ENCODE measurements around the gene CCDC34.

Gene CCDC34

DNA sequence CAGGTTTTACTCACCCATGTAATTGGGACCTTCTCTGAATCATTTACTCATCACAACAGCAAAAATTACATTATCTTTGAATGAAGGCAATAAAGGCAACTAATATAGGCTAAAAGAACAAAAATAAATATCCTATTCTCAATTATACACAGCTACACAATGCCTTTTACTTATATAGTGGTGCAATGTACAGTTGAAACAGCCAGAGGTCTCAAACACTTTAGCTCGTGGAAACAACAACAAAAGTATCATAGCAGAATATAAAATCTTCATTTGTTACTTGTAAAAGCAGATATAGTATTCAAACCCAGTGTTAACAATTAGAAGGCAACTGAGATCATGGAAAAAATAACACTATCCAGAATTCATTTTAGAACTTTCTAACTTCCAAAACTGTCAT is 20.6 kb upstream of the CCDC34 start:
- no peak overlapping the region for H3K27ac ChIP-seq (replicated peaks)
- DNase-seq (ENCODE audit: low read depth in 1 of 2, low spot score in 1 of 2) = no peak
- no peaks in the 10 kb centered on the region for H3K27me3 ChIP-seq (ENCODE audit: insufficient read depth, poor library complexity, severe bottlenecking)
- no peak overlapping the region for H3K4me3 ChIP-seq (replicated peaks; ENCODE audit: insufficient read depth, low read length)
- TF ChIP-seq GABPA (IDR thresholded peaks at IDR 0.05; ENCODE audit: low read depth) = no peak
- TF ChIP-seq SPI1 (IDR thresholded peaks at IDR 0.05; ENCODE audit: borderline replicate concordance, low read depth) = no peak
- TF ChIP-seq, protein P1, sequence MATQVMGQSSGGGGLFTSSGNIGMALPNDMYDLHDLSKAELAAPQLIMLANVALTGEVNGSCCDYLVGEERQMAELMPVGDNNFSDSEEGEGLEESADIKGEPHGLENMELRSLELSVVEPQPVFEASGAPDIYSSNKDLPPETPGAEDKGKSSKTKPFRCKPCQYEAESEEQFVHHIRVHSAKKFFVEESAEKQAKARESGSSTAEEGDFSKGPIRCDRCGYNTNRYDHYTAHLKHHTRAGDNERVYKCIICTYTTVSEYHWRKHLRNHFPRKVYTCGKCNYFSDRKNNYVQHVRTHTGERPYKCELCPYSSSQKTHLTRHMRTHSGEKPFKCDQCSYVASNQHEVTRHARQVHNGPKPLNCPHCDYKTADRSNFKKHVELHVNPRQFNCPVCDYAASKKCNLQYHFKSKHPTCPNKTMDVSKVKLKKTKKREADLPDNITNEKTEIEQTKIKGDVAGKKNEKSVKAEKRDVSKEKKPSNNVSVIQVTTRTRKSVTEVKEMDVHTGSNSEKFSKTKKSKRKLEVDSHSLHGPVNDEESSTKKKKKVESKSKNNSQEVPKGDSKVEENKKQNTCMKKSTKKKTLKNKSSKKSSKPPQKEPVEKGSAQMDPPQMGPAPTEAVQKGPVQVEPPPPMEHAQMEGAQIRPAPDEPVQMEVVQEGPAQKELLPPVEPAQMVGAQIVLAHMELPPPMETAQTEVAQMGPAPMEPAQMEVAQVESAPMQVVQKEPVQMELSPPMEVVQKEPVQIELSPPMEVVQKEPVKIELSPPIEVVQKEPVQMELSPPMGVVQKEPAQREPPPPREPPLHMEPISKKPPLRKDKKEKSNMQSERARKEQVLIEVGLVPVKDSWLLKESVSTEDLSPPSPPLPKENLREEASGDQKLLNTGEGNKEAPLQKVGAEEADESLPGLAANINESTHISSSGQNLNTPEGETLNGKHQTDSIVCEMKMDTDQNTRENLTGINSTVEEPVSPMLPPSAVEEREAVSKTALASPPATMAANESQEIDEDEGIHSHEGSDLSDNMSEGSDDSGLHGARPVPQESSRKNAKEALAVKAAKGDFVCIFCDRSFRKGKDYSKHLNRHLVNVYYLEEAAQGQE (IDR thresholded peaks at IDR 0.05; ENCODE audit: insufficient replicate concordance, low read depth) = no peak

DNA sequence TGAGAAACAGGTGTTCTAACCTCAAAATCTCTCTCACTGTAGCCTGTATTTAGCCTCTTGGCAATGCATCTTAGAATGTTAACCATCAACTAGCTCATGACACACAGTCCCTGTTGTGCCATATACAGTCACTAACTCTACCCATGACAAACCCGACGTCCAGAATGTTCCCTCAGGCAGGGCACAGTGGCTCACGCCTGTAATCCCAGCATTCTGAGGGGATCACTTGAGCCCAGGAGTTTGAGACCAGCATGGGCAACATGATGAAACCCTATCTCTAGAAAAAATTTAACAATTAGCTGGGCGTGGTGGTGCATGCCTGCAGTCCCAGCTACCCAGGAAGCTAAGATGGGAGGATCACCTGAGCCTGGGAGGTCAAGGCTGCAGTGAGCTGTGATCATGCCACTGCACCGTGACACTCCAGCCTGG is 18.2 kb upstream of the CCDC34 start:
- no peak for DNase-seq (ENCODE audit: low read depth in 1 of 2, low spot score in 1 of 2)
- H3K27ac ChIP-seq (replicated peaks) = no peak overlapping the region
- no peaks in the 10 kb centered on the region for H3K27me3 ChIP-seq (ENCODE audit: insufficient read depth, poor library complexity, severe bottlenecking)
- H3K4me3 ChIP-seq (replicated peaks; ENCODE audit: insufficient read depth, low read length) = no peak overlapping the region
- TF ChIP-seq POLR2AphosphoS5 (IDR thresholded peaks at IDR 0.05; ENCODE audit: low read depth) (no peak), GABPA (IDR thresholded peaks at IDR 0.05; ENCODE audit: low read depth) (no peak), SPI1 (IDR thresholded peaks at IDR 0.05; ENCODE audit: borderline replicate concordance, low read depth) (no peak)
- TF ChIP-seq, protein P2, sequence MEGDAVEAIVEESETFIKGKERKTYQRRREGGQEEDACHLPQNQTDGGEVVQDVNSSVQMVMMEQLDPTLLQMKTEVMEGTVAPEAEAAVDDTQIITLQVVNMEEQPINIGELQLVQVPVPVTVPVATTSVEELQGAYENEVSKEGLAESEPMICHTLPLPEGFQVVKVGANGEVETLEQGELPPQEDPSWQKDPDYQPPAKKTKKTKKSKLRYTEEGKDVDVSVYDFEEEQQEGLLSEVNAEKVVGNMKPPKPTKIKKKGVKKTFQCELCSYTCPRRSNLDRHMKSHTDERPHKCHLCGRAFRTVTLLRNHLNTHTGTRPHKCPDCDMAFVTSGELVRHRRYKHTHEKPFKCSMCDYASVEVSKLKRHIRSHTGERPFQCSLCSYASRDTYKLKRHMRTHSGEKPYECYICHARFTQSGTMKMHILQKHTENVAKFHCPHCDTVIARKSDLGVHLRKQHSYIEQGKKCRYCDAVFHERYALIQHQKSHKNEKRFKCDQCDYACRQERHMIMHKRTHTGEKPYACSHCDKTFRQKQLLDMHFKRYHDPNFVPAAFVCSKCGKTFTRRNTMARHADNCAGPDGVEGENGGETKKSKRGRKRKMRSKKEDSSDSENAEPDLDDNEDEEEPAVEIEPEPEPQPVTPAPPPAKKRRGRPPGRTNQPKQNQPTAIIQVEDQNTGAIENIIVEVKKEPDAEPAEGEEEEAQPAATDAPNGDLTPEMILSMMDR (IDR thresholded peaks at IDR 0.05; ENCODE audit: insufficient read depth, low read length) = no peak
- TF ChIP-seq, protein P1 (IDR thresholded peaks at IDR 0.05; ENCODE audit: insufficient replicate concordance, low read depth) = no peak

DNA sequence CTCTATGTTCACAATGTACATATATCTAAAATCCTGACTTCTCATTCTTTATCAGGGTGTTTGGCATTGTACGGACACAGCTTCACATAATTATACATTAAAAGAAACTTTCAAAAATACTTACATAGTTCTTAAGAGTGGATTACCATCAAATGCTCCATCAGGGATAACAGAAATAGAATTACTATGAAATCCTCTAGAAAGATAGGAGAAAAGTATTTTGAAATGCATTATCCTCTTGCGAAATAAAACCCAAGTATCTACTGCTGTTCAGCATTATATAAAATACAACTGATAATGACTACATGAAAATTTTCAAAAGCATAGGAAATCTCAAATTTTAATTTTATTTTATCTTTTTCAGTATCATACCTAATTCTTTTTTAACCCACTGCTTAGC is 17.8 kb upstream of the CCDC34 start:
- Histone ChIP-seq H3K27me3 (ENCODE audit: insufficient read depth, poor library complexity, severe bottlenecking) (no peaks in the 10 kb centered on the region), H3K4me3 (replicated peaks; ENCODE audit: insufficient read depth, low read length) (no peak overlapping the region), H3K27ac (replicated peaks) (no peak overlapping the region)
- no peak for DNase-seq (ENCODE audit: low read depth in 1 of 2, low spot score in 1 of 2)
- TF ChIP-seq SPI1 (IDR thresholded peaks at IDR 0.05; ENCODE audit: borderline replicate concordance, low read depth) = no peak

DNA sequence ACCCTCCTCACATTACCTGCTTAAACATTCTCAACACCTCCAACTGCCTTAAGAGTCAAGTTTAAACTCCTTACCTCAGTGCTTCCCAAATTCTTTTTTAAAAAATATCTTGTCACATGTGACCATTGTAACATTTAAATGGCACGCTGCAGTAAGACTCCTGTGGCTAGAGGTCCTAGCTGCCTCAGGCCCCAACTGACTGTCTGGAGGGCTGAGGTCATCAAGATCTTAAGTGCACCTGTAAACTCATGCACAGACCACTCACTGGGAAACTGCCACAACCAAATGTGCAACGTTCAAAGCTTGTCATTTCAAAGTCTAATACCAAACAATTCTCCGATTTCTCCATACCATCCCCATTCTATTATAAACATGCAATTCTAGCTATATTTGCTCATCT is 16.4 kb upstream of the CCDC34 start:
- no peak overlapping the region for H3K27ac ChIP-seq (replicated peaks)
- H3K27me3 ChIP-seq (ENCODE audit: insufficient read depth, poor library complexity, severe bottlenecking) = no peaks in the 10 kb centered on the region
- TF ChIP-seq, protein P2 (IDR thresholded peaks at IDR 0.05; ENCODE audit: insufficient read depth, low read length) = no peak
- TF ChIP-seq SPI1 (IDR thresholded peaks at IDR 0.05; ENCODE audit: borderline replicate concordance, low read depth) (no peak), GABPA (IDR thresholded peaks at IDR 0.05; ENCODE audit: low read depth) (no peak), POLR2AphosphoS5 (IDR thresholded peaks at IDR 0.05; ENCODE audit: low read depth) (no peak)
- TF ChIP-seq, protein P1 (IDR thresholded peaks at IDR 0.05; ENCODE audit: insufficient replicate concordance, low read depth) = no peak
- DNase-seq (ENCODE audit: low read depth in 1 of 2, low spot score in 1 of 2) = no peak
- H3K4me3 ChIP-seq (replicated peaks; ENCODE audit: insufficient read depth, low read length) = no peak overlapping the region

All from HL-60 (cell line).